Cardiac fibroblast (primary cell): ENCODE results near the gene KLRC3.
"Not testable (repeated sequence)": the region's sequence is repeated elsewhere in the genome, so short reads cannot be mapped to it uniquely, and the experiment has no call there.

Source experiments
- DNase-seq, 2 donors: peaks; one replicate each; pipeline versions ENCODE4 v3.0.0 to v3.0.0-alpha.2; 2010; ENCODE audit warnings: low read depth in 2 of 2
- H3K4me3 ChIP-seq, 2 donors: replicated peaks in 1 of 2; 1 replicate in 1 of 2; 2 replicates in 1 of 2; pipeline ENCODE4 v1.5.1; 2011; ENCODE audit warnings: low read depth in 2 of 2, low read length in 2 of 2, mild to moderate bottlenecking in 2 of 2, moderate library complexity in 1 of 2
- TF ChIP-seq, protein P1 (sequence below): IDR thresholded peaks from one replicate; pipeline ENCODE4 v1.5.1; 2011; ENCODE audit warnings: low read depth, mild to moderate bottlenecking, low read length, inconsistent platforms

The KLRC3 gene

DNA sequence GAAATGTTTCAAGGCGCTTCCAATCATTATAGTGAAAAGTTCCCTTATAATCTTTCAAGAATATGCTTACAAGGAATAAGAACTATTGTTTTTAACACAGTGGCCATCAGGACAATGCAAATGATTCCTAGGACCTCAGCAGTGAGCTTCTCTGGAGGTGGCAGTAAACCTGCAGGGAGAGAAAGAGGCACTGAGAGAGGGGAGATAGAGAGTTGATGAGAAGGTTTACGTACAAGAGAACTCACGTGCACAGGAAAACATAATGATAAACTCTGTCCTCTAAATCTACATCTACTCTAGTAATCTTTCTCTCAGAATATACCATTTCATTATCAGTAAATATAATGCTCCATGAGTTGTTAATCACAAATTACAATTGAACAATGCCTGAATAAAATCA lies 11.6 kb downstream of the KLRC3 start:
- TF ChIP-seq, protein P1, sequence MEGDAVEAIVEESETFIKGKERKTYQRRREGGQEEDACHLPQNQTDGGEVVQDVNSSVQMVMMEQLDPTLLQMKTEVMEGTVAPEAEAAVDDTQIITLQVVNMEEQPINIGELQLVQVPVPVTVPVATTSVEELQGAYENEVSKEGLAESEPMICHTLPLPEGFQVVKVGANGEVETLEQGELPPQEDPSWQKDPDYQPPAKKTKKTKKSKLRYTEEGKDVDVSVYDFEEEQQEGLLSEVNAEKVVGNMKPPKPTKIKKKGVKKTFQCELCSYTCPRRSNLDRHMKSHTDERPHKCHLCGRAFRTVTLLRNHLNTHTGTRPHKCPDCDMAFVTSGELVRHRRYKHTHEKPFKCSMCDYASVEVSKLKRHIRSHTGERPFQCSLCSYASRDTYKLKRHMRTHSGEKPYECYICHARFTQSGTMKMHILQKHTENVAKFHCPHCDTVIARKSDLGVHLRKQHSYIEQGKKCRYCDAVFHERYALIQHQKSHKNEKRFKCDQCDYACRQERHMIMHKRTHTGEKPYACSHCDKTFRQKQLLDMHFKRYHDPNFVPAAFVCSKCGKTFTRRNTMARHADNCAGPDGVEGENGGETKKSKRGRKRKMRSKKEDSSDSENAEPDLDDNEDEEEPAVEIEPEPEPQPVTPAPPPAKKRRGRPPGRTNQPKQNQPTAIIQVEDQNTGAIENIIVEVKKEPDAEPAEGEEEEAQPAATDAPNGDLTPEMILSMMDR: no peak
- no peak for DNase-seq
- H3K4me3 ChIP-seq: no peak overlapping the region

GRCh38 chr12:10406725-10407124 lies 13.7 kb downstream of the KLRC3 start:
- no peak overlapping the region for H3K4me3 ChIP-seq
- DNase-seq: no peak
- TF ChIP-seq, protein P1: no peak

DNA sequence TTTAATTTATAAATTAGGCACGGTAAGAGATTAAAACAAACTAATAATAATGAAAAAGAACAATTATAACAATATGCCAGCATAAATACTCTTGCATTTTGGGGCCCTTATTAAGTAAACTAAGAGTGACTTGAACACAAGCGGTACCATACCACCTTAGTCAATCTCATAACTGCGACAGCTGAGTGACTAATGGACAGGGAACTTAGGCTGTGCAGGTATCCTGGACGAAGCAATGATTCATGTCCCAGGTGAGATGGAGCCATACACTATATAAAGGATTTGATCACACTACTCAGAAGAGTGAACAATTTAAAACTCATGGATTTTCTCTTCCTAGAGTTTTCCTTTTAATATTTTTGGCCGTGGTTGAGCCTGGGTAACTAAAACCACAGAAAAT lies 15.1 kb downstream of the KLRC3 start:
- DNase-seq: no peak
- TF ChIP-seq, protein P1: no peak

DNA sequence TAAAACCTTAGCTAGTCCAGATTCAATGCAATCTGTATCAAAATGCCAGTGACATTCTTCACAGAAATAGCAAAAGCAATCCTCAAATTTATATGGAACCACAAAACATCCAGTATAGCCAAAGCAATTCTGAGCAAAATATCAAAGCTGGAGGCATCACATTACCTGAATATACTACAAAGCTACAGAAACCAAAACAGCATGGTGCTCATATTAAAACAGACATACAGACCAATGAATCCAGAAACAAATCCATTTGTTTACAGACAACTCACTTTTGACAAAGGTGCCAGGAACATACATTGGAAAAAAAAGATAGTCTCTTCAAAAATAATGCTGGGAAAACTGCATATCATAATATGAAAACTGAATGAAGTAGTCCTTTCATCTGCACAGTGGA lies 15.6 kb downstream of the KLRC3 start:
- DNase-seq: no peak
- no peak overlapping the region for H3K4me3 ChIP-seq
- TF ChIP-seq, protein P1: no peak

More for the DNA sequence above, 15.1 kb downstream of the KLRC3 start:
- H3K4me3 ChIP-seq: no peak overlapping the region

DNA sequence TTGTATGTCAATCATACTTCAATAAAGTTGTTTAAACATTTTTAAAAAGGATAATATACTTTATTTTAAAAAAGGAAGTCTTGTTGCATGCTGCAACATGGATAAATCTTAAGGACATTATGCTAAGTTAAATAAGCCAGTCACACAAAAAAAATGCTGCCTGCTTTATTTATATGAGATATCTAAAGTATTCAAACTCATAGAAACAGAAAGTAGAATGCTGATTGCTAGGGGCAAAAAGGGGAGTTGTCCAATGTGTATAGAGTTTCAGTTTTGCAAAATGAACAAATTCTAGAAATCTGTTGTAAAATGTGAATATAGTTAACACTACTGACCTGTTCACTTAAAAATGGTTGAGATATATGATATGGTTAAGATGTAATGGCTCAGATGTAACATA lies 19.6 kb downstream of the KLRC3 start:
- H3K4me3 ChIP-seq: no peak overlapping the region
- DNase-seq: no peak
- TF ChIP-seq, protein P1: no peak

DNA sequence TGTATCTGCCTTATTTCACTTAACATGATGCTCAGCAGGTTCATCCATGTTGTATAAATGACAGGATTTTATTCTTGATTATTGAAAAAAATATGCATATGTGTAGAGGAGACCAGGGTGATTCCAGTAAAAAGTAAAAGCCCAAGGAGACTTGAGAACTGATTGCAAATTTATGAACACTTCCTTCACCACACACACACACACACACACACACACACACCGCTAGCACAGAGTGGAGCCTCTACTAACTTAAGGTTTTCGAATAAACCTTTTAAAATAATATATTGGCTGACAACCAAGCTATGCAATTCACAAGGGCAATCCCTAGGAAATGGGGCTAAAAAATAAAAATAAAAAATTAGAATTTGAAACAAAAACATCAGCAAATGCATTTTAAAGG lies 22.2 kb downstream of the KLRC3 start:
- no peak for DNase-seq
- no peak overlapping the region for H3K4me3 ChIP-seq
- TF ChIP-seq, protein P1: no peak

DNA sequence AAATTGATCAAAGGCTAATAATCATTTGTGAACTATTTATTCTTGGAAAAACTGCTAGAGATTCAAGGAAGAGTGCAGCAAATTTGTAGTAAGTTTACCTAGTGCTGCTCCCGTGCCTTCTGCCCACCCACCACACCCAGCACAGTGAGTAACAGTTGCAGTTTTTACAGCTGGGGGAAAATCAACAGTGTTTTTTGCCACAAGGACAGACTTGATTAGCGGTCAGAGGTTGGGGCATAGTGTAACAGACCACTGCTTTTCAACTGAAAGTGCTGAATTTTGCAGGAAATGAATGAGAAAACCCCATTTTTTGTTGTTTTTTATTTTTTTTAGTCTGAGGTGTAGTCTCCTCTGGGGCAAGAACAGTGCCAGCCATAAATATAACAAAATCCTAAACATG lies 23.1 kb downstream of the KLRC3 start:
- no peak for DNase-seq
- TF ChIP-seq, protein P1: no peak
- no peak overlapping the region for H3K4me3 ChIP-seq

DNA sequence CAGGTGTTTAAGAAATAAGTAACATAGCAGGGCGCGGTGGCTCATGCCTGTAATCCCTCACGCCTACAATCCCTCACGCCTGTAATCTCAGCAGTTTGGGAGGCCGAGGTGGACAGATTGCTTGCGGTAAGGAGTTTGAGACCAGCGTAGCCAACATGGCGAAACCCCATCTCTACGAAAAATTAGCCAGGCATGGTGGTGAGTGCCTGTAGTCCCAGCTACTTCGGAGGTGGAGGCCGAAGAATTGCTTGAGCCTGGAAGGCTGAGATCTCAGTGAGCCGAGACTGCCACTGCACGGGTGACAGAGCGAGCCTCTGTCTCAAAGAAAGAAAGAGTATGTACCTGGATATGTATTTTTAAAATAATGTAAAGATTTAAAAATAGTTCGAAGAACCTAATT lies 24.2 kb downstream of the KLRC3 start:
- not testable (repeated sequence) for H3K4me3 ChIP-seq, DNase-seq
